Measurements from ENCODE around the gene CDON. TPM values are rescaled to one million over a fixed set of nuclear protein-coding genes. Genes with fewer than 3 reads are reported as not detected.

Gene CDON
- total and polyA plus RNA-seq, 9 of the 15 experiments (the other 6 are each of a cell fraction or from before 2014, with no cell fraction given), result 0.08 to 0.64 (median 0.40) TPM

GRCh38 chr11:126062679-126063506 lies at the start of gene CDON (continued):
- TF ChIP-seq ZNF407 (IDR thresholded peaks at IDR 0.05; ENCODE audit: low read depth) (no peak), NR2C1 (IDR thresholded peaks at IDR 0.05) (no peak), NR2C1 (tag; IDR thresholded peaks at IDR 0.05) (no peak), MCM7 (IDR thresholded peaks at IDR 0.05) (no peak), GABPB2 (CRISPR knock-in tag; conservative IDR thresholded peaks at IDR 0.05) (no peak), CTBP1 (IDR thresholded peaks at IDR 0.05; ENCODE audit: borderline replicate concordance) (peak; percentile 86; the same call in 1 of the 2 replicates), CBX5 (IDR thresholded peaks at IDR 0.05; ENCODE audit: borderline replicate concordance, low read depth) (no peak), THRB (CRISPR knock-in tag; conservative IDR thresholded peaks at IDR 0.05) (no peak), BRD9 (IDR thresholded peaks at IDR 0.05; ENCODE audit: low read depth, partially characterized antibody) (no peak), PHB2 (IDR thresholded peaks at IDR 0.05; ENCODE audit: low read depth) (no peak), ZNF274 (IDR thresholded peaks at IDR 0.05; ENCODE audit: borderline replicate concordance, low read depth, low read length) (no peak), ZNF518B (CRISPR knock-in tag; IDR thresholded peaks at IDR 0.05) (no peak), ZNF668 (CRISPR knock-in tag; IDR thresholded peaks at IDR 0.05) (no peak), ZNF76 (CRISPR knock-in tag; IDR thresholded peaks at IDR 0.05; ENCODE audit: borderline replicate concordance) (no peak), HNRNPL (IDR thresholded peaks at IDR 0.05; ENCODE audit: low read depth, low read length) (no peak), XRCC5 (IDR thresholded peaks at IDR 0.05; ENCODE audit: low read depth, low read length) (0 out of 2 replicates have a peak, but pooled peaks have one; percentile 74)
